Neuron (in vitro differentiated cells): Measurements from ENCODE around the gene CUEDC2.
A peak's percentile ranks its signal among the peaks of the same experiment; 100 is the strongest.

Source experiments
- H2AFZ ChIP-seq: one replicate; pipeline ENCODE4 v1.6.1; 2013; ENCODE audit warnings: low read depth, mild to moderate bottlenecking, inconsistent platforms, low read length, moderate library complexity
- H3K27me3 ChIP-seq: one replicate; pipeline ENCODE4 v1.6.1; 2013; ENCODE audit warnings: low read length; ENCODE audit not compliant: insufficient read depth
- H3K36me3 ChIP-seq: one replicate; pipeline ENCODE4 v1.6.1; 2013; ENCODE audit warnings: low read length; ENCODE audit not compliant: insufficient read depth
- H3K4me1 ChIP-seq: one replicate; pipeline ENCODE4 v1.6.1; 2013; ENCODE audit warnings: low read length; ENCODE audit not compliant: insufficient read depth
- H3K4me3 ChIP-seq: 2 replicates; pipeline ENCODE4 v1.5.1; 2013; ENCODE audit warnings: mild to moderate bottlenecking, low read length, moderate library complexity
- H3K9me3 ChIP-seq: one replicate; pipeline ENCODE4 v1.6.1; 2013; ENCODE audit warnings: low read length

Gene CUEDC2

DNA sequence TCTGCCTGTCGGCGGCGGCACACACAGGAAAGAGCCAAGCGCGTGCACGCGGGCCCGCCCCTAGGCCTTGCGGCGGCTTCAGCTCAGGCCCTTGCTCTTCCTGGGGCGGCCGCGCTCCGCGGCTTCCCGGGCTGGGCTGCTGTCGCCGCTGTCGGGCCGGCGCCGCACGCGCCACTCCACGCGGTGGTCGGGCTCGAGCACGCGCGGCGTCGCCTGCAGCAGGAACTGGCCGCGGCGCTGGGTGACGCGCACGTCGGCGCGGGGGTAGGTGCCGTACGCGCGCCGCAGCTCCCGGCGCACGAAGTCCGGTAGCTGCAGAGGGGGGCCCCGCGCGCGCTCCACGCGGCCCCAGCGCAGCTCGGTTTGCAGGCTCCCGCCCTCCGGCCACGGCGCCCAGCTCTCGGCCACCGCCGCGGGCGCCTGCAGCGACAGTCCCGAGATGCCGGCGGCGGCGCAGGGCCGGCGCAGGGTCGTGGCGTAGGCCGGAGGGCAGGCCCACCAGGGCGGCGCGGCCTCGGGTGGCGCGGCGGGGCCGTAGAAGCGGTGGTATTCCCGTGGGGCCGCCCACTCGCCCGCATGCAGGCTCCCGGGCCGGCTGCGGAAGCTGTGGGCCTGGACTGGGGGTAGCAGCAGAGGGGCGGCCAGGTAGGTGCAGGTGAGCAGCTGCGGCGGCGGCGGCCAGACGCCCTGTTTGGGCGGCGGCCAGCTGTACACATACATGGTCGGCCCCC, 18.2 kb upstream of the CUEDC2 start:
- Histone ChIP-seq H3K4me1 (peaks cover 15% of the 10 kb centered on the region), H3K36me3 (no peaks in the 10 kb centered on the region), H3K4me3 (peak overlapping the region; percentile 62)

DNA sequence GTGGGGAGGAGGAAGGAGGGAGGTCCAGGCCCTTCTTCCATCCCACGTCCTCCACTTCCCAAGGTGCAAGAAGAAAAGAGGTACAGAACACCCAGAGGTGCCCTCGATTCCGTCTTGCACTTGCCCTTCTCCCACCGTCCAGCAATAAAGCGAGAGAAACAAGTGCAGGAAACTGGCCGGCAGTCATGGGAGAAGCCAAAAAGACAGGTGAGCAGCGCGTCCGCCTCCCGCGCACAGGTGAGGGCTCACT, 17.7 kb upstream of the CUEDC2 start:
- peak overlapping the region; percentile 29 for H2AFZ ChIP-seq
- H3K9me3 ChIP-seq, result no peaks in the 10 kb centered on the region
- H3K4me1 ChIP-seq, result peaks cover 15% of the 10 kb centered on the region
- no peaks in the 10 kb centered on the region for H3K36me3 ChIP-seq
- peak overlapping the region; percentile 62 for H3K4me3 ChIP-seq
- H3K27me3 ChIP-seq, result no peaks in the 10 kb centered on the region

More for the DNA sequence above, 18.2 kb upstream of the CUEDC2 start:
- no peaks in the 10 kb centered on the region for H3K27me3 ChIP-seq
- no peaks in the 10 kb centered on the region for H3K9me3 ChIP-seq
- peak overlapping the region; percentile 29 for H2AFZ ChIP-seq

- no peaks in the 10 kb centered on the region for H3K36me3 ChIP-seq
- peak overlapping the region; percentile 29 for H2AFZ ChIP-seq
- no peaks in the 10 kb centered on the region for H3K27me3 ChIP-seq
- peak overlapping the region; percentile 62 for H3K4me3 ChIP-seq
- no peaks in the 10 kb centered on the region for H3K9me3 ChIP-seq
- H3K4me1 ChIP-seq, result peaks cover 15% of the 10 kb centered on the region
Measured at GRCh38 chr10:102449321-102450123, 17.1 kb upstream of the CUEDC2 start.

DNA sequence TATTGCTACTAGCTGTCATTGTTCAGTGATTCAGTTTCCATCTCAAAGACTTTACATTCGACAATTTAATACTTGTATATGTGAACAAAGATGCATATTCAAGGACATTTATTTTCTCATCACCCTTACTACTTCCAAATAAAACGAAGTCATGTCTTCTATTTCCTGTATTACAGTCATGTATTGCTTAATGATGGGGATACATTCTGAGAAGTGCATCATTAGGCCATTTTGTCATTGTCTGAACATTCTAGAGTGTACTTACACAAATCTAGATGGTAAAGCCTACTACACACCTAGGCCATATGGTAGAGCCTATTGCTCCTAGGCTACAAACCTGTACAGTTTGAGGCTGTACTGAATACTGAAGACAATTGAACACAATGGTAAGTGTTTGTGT, 12.5 kb upstream of the CUEDC2 start:
- H3K36me3 ChIP-seq, result no peaks in the 10 kb centered on the region
- H3K9me3 ChIP-seq, result no peaks in the 10 kb centered on the region
- H3K4me3 ChIP-seq, result no peak overlapping the region
- no peak overlapping the region for H2AFZ ChIP-seq
- H3K27me3 ChIP-seq, result no peaks in the 10 kb centered on the region
- H3K4me1 ChIP-seq, result peaks cover 3% of the 10 kb centered on the region

DNA sequence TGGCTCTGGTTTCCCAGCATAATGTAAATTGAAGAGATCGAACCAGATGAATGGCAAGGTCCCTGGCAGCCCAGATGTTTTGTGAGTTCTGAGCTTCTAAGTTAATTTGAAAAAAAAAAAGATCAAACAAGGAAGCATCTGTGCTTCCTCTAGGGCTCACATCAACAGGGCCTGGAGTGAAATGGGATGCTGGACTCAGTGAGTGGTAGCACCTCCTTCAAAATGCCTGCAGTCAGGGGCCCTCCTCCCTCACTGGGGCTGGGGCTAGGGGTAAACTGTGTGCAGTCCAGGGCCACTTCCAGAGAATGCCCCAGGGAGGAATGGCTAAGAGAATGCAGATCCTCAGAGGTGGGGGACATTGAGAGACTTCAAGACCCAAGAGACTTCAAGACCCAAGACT, 6.0 kb upstream of the CUEDC2 start:
- peaks cover 14% of the 10 kb centered on the region for H3K4me1 ChIP-seq
- H3K4me3 ChIP-seq, result no peak overlapping the region
- peaks cover 2% of the 10 kb centered on the region for H3K27me3 ChIP-seq
- H3K36me3 ChIP-seq, result no peaks in the 10 kb centered on the region
- H2AFZ ChIP-seq, result no peak overlapping the region
- H3K9me3 ChIP-seq, result no peaks in the 10 kb centered on the region

- Histone ChIP-seq H3K27me3 (peaks cover 2% of the 10 kb centered on the region), H3K4me3 (no peak overlapping the region)
Measured at GRCh38 chr10:102437515-102437914, 5.1 kb upstream of the CUEDC2 start.

DNA sequence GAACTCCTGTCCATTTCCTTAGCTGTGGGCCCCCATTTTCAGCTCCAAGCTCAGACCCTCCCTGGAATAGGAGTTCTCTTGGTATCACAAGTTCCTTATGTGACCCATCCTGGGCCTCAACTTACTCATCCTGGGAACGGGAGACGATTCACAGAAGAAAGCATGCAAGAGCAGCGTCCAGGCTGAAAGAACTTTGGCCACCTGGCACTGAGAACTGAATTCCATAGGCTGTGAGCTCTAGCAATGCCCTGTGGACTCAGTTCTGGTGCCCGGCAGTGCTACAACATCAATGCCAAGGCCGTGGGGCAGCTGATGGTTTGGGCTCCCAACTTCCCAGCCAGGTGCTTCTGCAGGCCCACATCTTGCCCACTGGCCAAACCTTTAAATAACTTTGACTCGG, 3.9 kb upstream of the CUEDC2 start:
- H3K9me3 ChIP-seq, result no peaks in the 10 kb centered on the region
- no peaks in the 10 kb centered on the region for H3K36me3 ChIP-seq
- H3K27me3 ChIP-seq, result peaks cover 2% of the 10 kb centered on the region
- no peak overlapping the region for H3K4me3 ChIP-seq
- H3K4me1 ChIP-seq, result peaks cover 18% of the 10 kb centered on the region
- no peak overlapping the region for H2AFZ ChIP-seq

More at GRCh38 chr10:102437515-102437914, 5.1 kb upstream of the CUEDC2 start:
- no peaks in the 10 kb centered on the region for H3K9me3 ChIP-seq
- H3K4me1 ChIP-seq, result peaks cover 14% of the 10 kb centered on the region
- no peaks in the 10 kb centered on the region for H3K36me3 ChIP-seq
- no peak overlapping the region for H2AFZ ChIP-seq

DNA sequence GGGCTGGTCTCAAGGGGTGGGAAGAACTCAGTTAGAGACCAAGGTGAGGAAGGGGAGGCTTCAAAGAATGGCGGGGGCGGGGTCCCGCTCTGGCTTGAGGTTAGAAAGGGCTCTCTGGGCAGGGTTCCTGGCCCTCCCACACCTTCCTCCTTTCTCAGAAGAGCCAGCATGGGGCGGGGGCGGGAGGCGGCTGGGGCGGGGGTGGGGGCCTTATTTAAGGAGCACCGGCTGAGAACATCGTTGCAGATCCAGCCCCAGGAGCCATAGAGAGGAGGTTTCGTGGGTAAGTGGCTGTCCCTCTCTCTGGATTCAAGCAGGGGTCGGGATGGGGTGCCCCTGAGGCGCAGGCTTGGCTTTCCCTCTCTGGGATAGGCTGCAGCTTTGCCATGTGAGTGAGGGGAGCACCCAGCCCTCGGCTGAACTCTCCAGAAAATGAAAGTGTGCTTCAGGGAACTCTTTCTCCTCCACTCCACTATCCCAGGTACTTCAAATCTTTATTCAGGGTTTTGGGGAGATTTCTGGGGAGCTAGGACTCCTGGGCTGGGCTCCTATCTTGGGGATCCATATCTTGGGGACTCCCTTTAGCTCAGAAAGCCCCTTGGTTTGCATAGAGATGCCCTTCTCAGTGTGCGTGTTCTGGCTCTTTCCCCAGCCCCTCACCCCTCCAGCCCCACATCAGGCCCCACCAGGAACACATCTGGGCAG, 3.3 kb upstream of the CUEDC2 start:
- H3K27me3 ChIP-seq, result peaks cover 2% of the 10 kb centered on the region
- H3K4me3 ChIP-seq, result no peak overlapping the region
- no peak overlapping the region for H2AFZ ChIP-seq
- H3K4me1 ChIP-seq, result peaks cover 19% of the 10 kb centered on the region
- no peaks in the 10 kb centered on the region for H3K9me3 ChIP-seq
- no peaks in the 10 kb centered on the region for H3K36me3 ChIP-seq

DNA sequence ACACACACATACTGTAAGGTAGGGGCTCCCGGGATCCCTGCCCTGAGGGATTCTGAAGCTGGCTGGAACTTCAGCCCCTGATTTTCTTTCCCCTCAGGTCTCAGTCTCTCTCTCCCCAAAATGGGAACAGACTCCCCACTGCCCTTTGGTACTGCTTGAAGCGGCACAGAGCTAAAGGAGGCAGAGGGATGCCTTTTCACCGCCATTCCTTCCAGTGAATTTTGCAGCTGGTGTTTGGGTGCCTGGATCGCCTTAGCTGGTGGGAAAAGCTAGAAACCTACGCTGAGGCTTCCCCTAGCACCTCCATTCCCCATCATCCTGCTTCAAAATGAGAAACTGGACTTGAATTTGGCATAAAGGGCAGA, 2.7 kb upstream of the CUEDC2 start:
- no peak overlapping the region for H2AFZ ChIP-seq
- H3K36me3 ChIP-seq, result no peaks in the 10 kb centered on the region
- no peaks in the 10 kb centered on the region for H3K9me3 ChIP-seq
- H3K4me3 ChIP-seq, result no peak overlapping the region
- H3K27me3 ChIP-seq, result peaks cover 2% of the 10 kb centered on the region
- peaks cover 19% of the 10 kb centered on the region for H3K4me1 ChIP-seq

GRCh38 chr10:102434394-102435132, 2.2 kb upstream of the CUEDC2 start:
- Histone ChIP-seq H3K27me3 (peaks cover 2% of the 10 kb centered on the region), H3K4me1 (peaks cover 19% of the 10 kb centered on the region), H3K9me3 (no peaks in the 10 kb centered on the region), H3K36me3 (no peaks in the 10 kb centered on the region), H3K4me3 (no peak overlapping the region), H2AFZ (no peak overlapping the region)

GRCh38 chr10:102433619-102434046, 1.3 kb upstream of the CUEDC2 start:
- no peak overlapping the region for H3K4me3 ChIP-seq

GRCh38 chr10:102431452-102432124, 786 bp downstream of the CUEDC2 start:
- no peaks in the 10 kb centered on the region for H3K9me3 ChIP-seq

More at GRCh38 chr10:102433619-102434046, 1.3 kb upstream of the CUEDC2 start:
- Histone ChIP-seq H2AFZ (no peak overlapping the region), H3K9me3 (no peaks in the 10 kb centered on the region), H3K4me1 (peaks cover 19% of the 10 kb centered on the region), H3K27me3 (peaks cover 2% of the 10 kb centered on the region), H3K36me3 (no peaks in the 10 kb centered on the region)

More at GRCh38 chr10:102431452-102432124, 786 bp downstream of the CUEDC2 start:
- Histone ChIP-seq H2AFZ (peak overlapping the region; percentile 44), H3K4me3 (peak overlapping the region; percentile 81), H3K4me1 (peaks cover 19% of the 10 kb centered on the region), H3K36me3 (no peaks in the 10 kb centered on the region), H3K27me3 (no peaks in the 10 kb centered on the region)
